Activated T-helper 17 cell treated with anti-CD3 and anti-CD28 coated beads, Interleukin-2, amount 50 U/mL, for 72 hours (primary cell): Measurements from ENCODE around the gene LYSMD1. TPM values are rescaled to one million over a fixed set of nuclear protein-coding genes. Genes with fewer than 3 reads are reported as not detected.
"Not testable (repeated sequence)": the region's sequence is repeated elsewhere in the genome, so short reads cannot be mapped to it uniquely, and the experiment has no call there.

ENCODE experiments used
- ATAC-seq: fragments of 150-1000 bp; cut with Tn5 transposase; replicated peaks from 2 replicates; pipeline ENCODE4 v1.10.0; 2021; ENCODE audit warnings: mild to moderate bottlenecking, moderate library complexity
- H3K27ac Mint-ChIP-seq: one replicate; pipeline ENCODE4 v1.8.0; 2022; ENCODE audit warnings: mixed read lengths
- H3K27me3 Mint-ChIP-seq: one replicate; pipeline ENCODE4 v1.8.0; 2022; ENCODE audit warnings: mixed read lengths
- H3K36me3 Mint-ChIP-seq: one replicate; pipeline ENCODE4 v1.8.0; 2022; ENCODE audit warnings: low read depth, mild to moderate bottlenecking, mixed read lengths
- H3K4me1 Mint-ChIP-seq: one replicate; pipeline ENCODE4 v1.8.0; 2022; ENCODE audit warnings: mixed read lengths
- H3K4me3 Mint-ChIP-seq: one replicate; pipeline ENCODE4 v1.8.0; 2022; ENCODE audit warnings: mild to moderate bottlenecking, mixed read lengths
- H3K9me3 Mint-ChIP-seq: one replicate; pipeline ENCODE4 v1.8.0; 2022; ENCODE audit warnings: mixed read lengths
- total RNA-seq, 2 donors: library from RNA; stranded (reverse); gene quantifications; one replicate each; pipeline ENCODE4 v1.2.3, GENCODE V29; 2022

Gene LYSMD1
- 10 to 100 TPM in 1 of 2 donors, 1 to 10 TPM in 1; 7.9 to 15.7 TPM for total RNA-seq

- Mint-ChIP-seq H3K9me3 (no peaks in the 10 kb centered on the region), H3K27ac (peak within 1 kb of the TSS; percentile 99), H3K36me3 (peaks cover 88% of the 10 kb centered on the region), H3K27me3 (no peaks in the 10 kb centered on the region), H3K4me1 (peaks cover 24% of the 10 kb centered on the region), H3K4me3 (peak within 1 kb of the TSS; percentile 99)
- ATAC-seq, result peak; percentile 96
Observed at GRCh38 chr1:151165738-151166504, at the start of gene LYSMD1, which contains the start of gene SCNM1. TSS of gene LYSMD1 (minus strand) at chr1:151165902. CDS start at chr1:151165258, 644 bp downstream. TSS of gene SCNM1 (plus strand) at chr1:151166144. CDS start at chr1:151166153, 9 bp downstream.

GRCh38 chr1:151213560-151213959 lies 47.9 kb upstream of the LYSMD1 start:
- Mint-ChIP-seq H3K36me3 (peaks cover 88% of the 10 kb centered on the region), H3K27ac (no peak overlapping the region), H3K27me3 (no peaks in the 10 kb centered on the region), H3K4me1 (peaks cover 13% of the 10 kb centered on the region), H3K4me3 (no peak overlapping the region), H3K9me3 (no peaks in the 10 kb centered on the region)
- no peak for ATAC-seq

- H3K27ac Mint-ChIP-seq, result peak overlapping the region; percentile 63
- peaks cover 13% of the 10 kb centered on the region for H3K4me1 Mint-ChIP-seq
- peaks cover 93% of the 10 kb centered on the region for H3K36me3 Mint-ChIP-seq
- no peaks in the 10 kb centered on the region for H3K27me3 Mint-ChIP-seq
- H3K9me3 Mint-ChIP-seq, result no peaks in the 10 kb centered on the region
- H3K4me3 Mint-ChIP-seq, result peak overlapping the region; percentile 36
- no peak for ATAC-seq
Observed at GRCh38 chr1:151211972-151212705, 46.4 kb upstream of the LYSMD1 start.

GRCh38 chr1:151210830-151211229 lies 45.1 kb upstream of the LYSMD1 start:
- peak; percentile 39 for ATAC-seq
- H3K27ac Mint-ChIP-seq, result peak overlapping the region; percentile 28
- no peak overlapping the region for H3K4me3 Mint-ChIP-seq
- H3K36me3 Mint-ChIP-seq, result peaks cover 97% of the 10 kb centered on the region
- H3K4me1 Mint-ChIP-seq, result peaks cover 17% of the 10 kb centered on the region
- H3K27me3 Mint-ChIP-seq, result no peaks in the 10 kb centered on the region
- H3K9me3 Mint-ChIP-seq, result no peaks in the 10 kb centered on the region

- not testable (repeated sequence) for H3K9me3 Mint-ChIP-seq, H3K27me3 Mint-ChIP-seq, H3K27ac Mint-ChIP-seq, H3K4me3 Mint-ChIP-seq, ATAC-seq, H3K4me1 Mint-ChIP-seq
- H3K36me3 Mint-ChIP-seq, result peaks cover 84% of the 10 kb centered on the region
Observed at GRCh38 chr1:151205381-151205965, 39.8 kb upstream of the LYSMD1 start.

GRCh38 chr1:151199873-151200581 lies 34.3 kb upstream of the LYSMD1 start:
- Mint-ChIP-seq H3K4me1 (peaks cover 20% of the 10 kb centered on the region), H3K27me3 (no peaks in the 10 kb centered on the region), H3K27ac (peak overlapping the region; percentile 100), H3K4me3 (peak overlapping the region; percentile 100), H3K9me3 (no peaks in the 10 kb centered on the region), H3K36me3 (peaks cover 65% of the 10 kb centered on the region)
- peak; percentile 32 for ATAC-seq

GRCh38 chr1:151198254-151199127 lies 32.8 kb upstream of the LYSMD1 start, which contains the start of gene PIP5K1A:
TSS of gene PIP5K1A (plus strand) at chr1:151198552. CDS start at chr1:151198997, 445 bp downstream.
- peaks cover 49% of the 10 kb centered on the region for H3K36me3 Mint-ChIP-seq
- H3K9me3 Mint-ChIP-seq, result no peaks in the 10 kb centered on the region
- peak within 1 kb of the TSS; percentile 100 for H3K4me3 Mint-ChIP-seq
- peak within 1 kb of the TSS; percentile 100 for H3K27ac Mint-ChIP-seq
- ATAC-seq, result peak; percentile 92
- H3K27me3 Mint-ChIP-seq, result no peaks in the 10 kb centered on the region
- peaks cover 20% of the 10 kb centered on the region for H3K4me1 Mint-ChIP-seq

GRCh38 chr1:151197863-151198253 lies 32.2 kb upstream of the LYSMD1 start:
- Mint-ChIP-seq H3K4me1 (peaks cover 20% of the 10 kb centered on the region), H3K4me3 (peak overlapping the region; percentile 100), H3K27me3 (no peaks in the 10 kb centered on the region), H3K27ac (peak overlapping the region; percentile 100), H3K9me3 (no peaks in the 10 kb centered on the region), H3K36me3 (peaks cover 43% of the 10 kb centered on the region)
- ATAC-seq, result no peak

- H3K4me3 Mint-ChIP-seq, result peak overlapping the region; percentile 60
- H3K27ac Mint-ChIP-seq, result peak overlapping the region; percentile 46
- ATAC-seq, result peak; percentile 34
- peaks cover 20% of the 10 kb centered on the region for H3K4me1 Mint-ChIP-seq
- peaks cover 30% of the 10 kb centered on the region for H3K36me3 Mint-ChIP-seq
- H3K27me3 Mint-ChIP-seq, result no peaks in the 10 kb centered on the region
- no peaks in the 10 kb centered on the region for H3K9me3 Mint-ChIP-seq
Observed at GRCh38 chr1:151196292-151196800, 30.6 kb upstream of the LYSMD1 start.

GRCh38 chr1:151194894-151195594 lies 29.3 kb upstream of the LYSMD1 start:
- H3K27me3 Mint-ChIP-seq, H3K9me3 Mint-ChIP-seq, H3K4me3 Mint-ChIP-seq, H3K27ac Mint-ChIP-seq, ATAC-seq: not testable (repeated sequence)
- Mint-ChIP-seq H3K36me3 (peaks cover 26% of the 10 kb centered on the region), H3K4me1 (peaks cover 16% of the 10 kb centered on the region)

- ATAC-seq, result no peak
- H3K27ac Mint-ChIP-seq, result no peak overlapping the region
- H3K4me1 Mint-ChIP-seq, result peaks cover 12% of the 10 kb centered on the region
- no peaks in the 10 kb centered on the region for H3K27me3 Mint-ChIP-seq
- H3K9me3 Mint-ChIP-seq, result no peaks in the 10 kb centered on the region
- H3K4me3 Mint-ChIP-seq, result no peak overlapping the region
- H3K36me3 Mint-ChIP-seq, result peaks cover 21% of the 10 kb centered on the region
Observed at GRCh38 chr1:151193856-151194255, 28.2 kb upstream of the LYSMD1 start.

GRCh38 chr1:151193304-151193703 lies 27.6 kb upstream of the LYSMD1 start:
- no peak for ATAC-seq
- Mint-ChIP-seq H3K9me3 (no peaks in the 10 kb centered on the region), H3K27me3 (no peaks in the 10 kb centered on the region), H3K36me3 (peaks cover 15% of the 10 kb centered on the region), H3K4me3 (no peak overlapping the region), H3K4me1 (peaks cover 17% of the 10 kb centered on the region), H3K27ac (no peak overlapping the region)

GRCh38 chr1:151192047-151192446 lies 26.3 kb upstream of the LYSMD1 start:
- ATAC-seq, result no peak
- Mint-ChIP-seq H3K4me1 (peaks cover 13% of the 10 kb centered on the region), H3K27ac (no peak overlapping the region), H3K9me3 (no peaks in the 10 kb centered on the region), H3K36me3 (peaks cover 8% of the 10 kb centered on the region), H3K27me3 (no peaks in the 10 kb centered on the region), H3K4me3 (no peak overlapping the region)
